ENCODE data around the gene SLC16A7. TPM values are rescaled to one million over a fixed set of nuclear protein-coding genes. Genes with fewer than 3 reads are reported as not detected.

The SLC16A7 gene
- total and polyA plus RNA-seq, 9 of the 15 experiments (the other 6 are each of a cell fraction or from before 2014, with no cell fraction given), result 0.18 TPM; not detected in 8

DNA sequence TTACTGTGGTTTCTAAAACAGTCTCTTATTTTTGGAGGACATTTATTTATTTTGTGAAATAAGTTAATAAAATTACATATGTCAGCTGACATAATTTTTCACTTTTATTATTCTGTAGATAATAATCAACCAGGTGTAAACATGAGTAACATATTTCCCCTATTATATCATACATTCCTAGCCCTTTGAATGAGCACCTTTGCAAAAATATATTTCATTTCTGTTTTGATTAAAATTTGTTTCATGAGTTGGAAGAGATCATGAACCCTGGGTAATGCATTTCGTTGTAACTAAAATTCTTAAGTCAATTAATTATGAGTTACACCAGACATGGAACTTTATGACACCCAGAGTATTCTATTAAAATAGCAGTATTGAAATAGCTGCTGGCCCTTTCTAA is 56.3 kb downstream of the SLC16A7 start:
- ATAC-seq (no peak), DNase-seq (ENCODE audit: extremely low read depth in 1 of 4, low spot score in 3 of 4) (no peak), FAIRE-seq (no peak)
- Histone ChIP-seq H3K4me3 (no peak overlapping the region), H3K9ac (ENCODE audit: insufficient read depth in 1 of 2, low read depth in 2 of 2, low read length in 2 of 2) (no peak overlapping the region), H3K9me1 (ENCODE audit: control insufficient read depth, insufficient read depth, low read length) (no peaks in the 10 kb centered on the region), H3K4me2 (ENCODE audit: insufficient read depth, low read length) (no peak overlapping the region), H4K20me1 (replicated peaks; ENCODE audit: control insufficient read depth, insufficient read depth, low read length) (no peaks in the 10 kb centered on the region), H3K4me1 (replicated peaks in 1 of 2; ENCODE audit: control insufficient read depth in 2 of 2, insufficient read depth in 2 of 2, low read length in 2 of 2) (no peaks in the 10 kb centered on the region), H3K36me3 (ENCODE audit: control insufficient read depth, insufficient read depth, low read length) (no peaks in the 10 kb centered on the region), H3K27ac (ENCODE audit: extremely low read depth, low read depth, low read length) (no peak overlapping the region), H3K27me3 (ENCODE audit: control insufficient read depth in 2 of 2, insufficient read depth in 2 of 2, low read length in 2 of 2) (no peaks in the 10 kb centered on the region), H3K9me3 (replicated peaks; ENCODE audit: control insufficient read depth, insufficient read depth, low read depth, low read length) (no peaks in the 10 kb centered on the region; the same call in none of the 2 replicates), H2AFZ (ENCODE audit: low read depth, low read length) (no peak overlapping the region), H3K79me2 (ENCODE audit: control insufficient read depth, insufficient read depth, low read length) (no peaks in the 10 kb centered on the region)
- CTCF ChIA-PET (ENCODE audit: low intra/inter-chr PET ratio), result no interaction called here
- in situ Hi-C loops (cut with MboI), result no loop called here
- WGBS (ENCODE audit: insufficient coverage, low coverage, missing lambda C conversion rate), result 0% methylated on average over 1 of the region's 1 CpG
- TF ChIP-seq MTA2 (IDR thresholded peaks at IDR 0.05; ENCODE audit: low read depth), result no peak
- TF ChIP-seq ZNF561 (CRISPR knock-in tag; conservative IDR thresholded peaks at IDR 0.05), result no peak
- no peak for TF ChIP-seq CHD1 (IDR thresholded peaks at IDR 0.05; ENCODE audit: low read length)
- TF ChIP-seq, protein P1, sequence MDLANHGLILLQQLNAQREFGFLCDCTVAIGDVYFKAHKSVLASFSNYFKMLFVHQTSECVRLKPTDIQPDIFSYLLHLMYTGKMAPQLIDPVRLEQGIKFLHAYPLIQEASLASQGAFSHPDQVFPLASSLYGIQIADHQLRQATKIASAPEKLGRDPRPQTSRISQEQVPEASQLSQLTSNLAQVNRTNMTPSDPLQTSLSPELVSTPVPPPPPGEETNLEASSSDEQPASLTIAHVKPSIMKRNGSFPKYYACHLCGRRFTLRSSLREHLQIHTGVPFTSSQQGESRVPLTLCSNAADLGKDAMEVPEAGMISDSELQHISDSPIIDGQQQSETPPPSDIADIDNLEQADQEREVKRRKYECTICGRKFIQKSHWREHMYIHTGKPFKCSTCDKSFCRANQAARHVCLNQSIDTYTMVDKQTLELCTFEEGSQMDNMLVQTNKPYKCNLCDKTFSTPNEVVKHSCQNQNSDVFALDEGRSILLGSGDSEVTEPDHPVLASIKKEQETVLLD (IDR thresholded peaks at IDR 0.05), result no peak
- no peak for TF ChIP-seq ZNF140 (CRISPR knock-in tag; IDR thresholded peaks at IDR 0.05)
- no peak for TF ChIP-seq FOXO4 (CRISPR knock-in tag; IDR thresholded peaks at IDR 0.05)
- no peak for TF ChIP-seq TGIF2 (CRISPR knock-in tag; IDR thresholded peaks at IDR 0.05)
- no peak for TF ChIP-seq STAT5A (IDR thresholded peaks at IDR 0.05; ENCODE audit: borderline replicate concordance, low read length)
- TF ChIP-seq MBD2 (IDR thresholded peaks at IDR 0.05; ENCODE audit: borderline replicate concordance, low read depth), result no peak
- TF ChIP-seq, protein P2, sequence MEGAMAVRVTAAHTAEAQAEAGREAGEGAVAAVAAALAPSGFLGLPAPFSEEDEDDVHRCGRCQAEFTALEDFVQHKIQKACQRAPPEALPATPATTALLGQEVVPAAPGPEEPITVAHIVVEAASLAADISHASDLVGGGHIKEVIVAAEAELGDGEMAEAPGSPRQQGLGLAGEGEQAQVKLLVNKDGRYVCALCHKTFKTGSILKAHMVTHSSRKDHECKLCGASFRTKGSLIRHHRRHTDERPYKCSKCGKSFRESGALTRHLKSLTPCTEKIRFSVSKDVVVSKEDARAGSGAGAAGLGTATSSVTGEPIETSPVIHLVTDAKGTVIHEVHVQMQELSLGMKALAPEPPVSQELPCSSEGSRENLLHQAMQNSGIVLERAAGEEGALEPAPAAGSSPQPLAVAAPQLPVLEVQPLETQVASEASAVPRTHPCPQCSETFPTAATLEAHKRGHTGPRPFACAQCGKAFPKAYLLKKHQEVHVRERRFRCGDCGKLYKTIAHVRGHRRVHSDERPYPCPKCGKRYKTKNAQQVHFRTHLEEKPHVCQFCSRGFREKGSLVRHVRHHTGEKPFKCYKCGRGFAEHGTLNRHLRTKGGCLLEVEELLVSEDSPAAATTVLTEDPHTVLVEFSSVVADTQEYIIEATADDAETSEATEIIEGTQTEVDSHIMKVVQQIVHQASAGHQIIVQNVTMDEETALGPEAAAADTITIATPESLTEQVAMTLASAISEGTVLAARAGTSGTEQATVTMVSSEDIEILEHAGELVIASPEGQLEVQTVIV (CRISPR knock-in tag; IDR thresholded peaks at IDR 0.05; ENCODE audit: borderline replicate concordance), result no peak
- TF ChIP-seq HDGF (IDR thresholded peaks at IDR 0.05), result no peak
- no peak for TF ChIP-seq RAD21 (CRISPR knock-in tag; conservative IDR thresholded peaks at IDR 0.05 in 1 of 2, IDR thresholded peaks at IDR 0.05 in 1 of 2)
- TF ChIP-seq POLR2A (conservative IDR thresholded peaks at IDR 0.05), result no peak
- TF ChIP-seq TAF7 (tag; IDR thresholded peaks at IDR 0.05), result no peak
- TF ChIP-seq ZSCAN29 (IDR thresholded peaks at IDR 0.05), result no peak
- TF ChIP-seq ZFP1 (CRISPR knock-in tag; IDR thresholded peaks at IDR 0.05), result no peak
- TF ChIP-seq KLF6 (CRISPR knock-in tag; IDR thresholded peaks at IDR 0.05; ENCODE audit: borderline replicate concordance), result no peak
- TF ChIP-seq THAP7 (CRISPR knock-in tag; IDR thresholded peaks at IDR 0.05), result no peak
- TF ChIP-seq ILF3 (IDR thresholded peaks at IDR 0.05; ENCODE audit: borderline replicate concordance), result no peak
- intact Hi-C loops (cut with micrococcal nuclease), result no loop called here
- BruUV-seq (replicated peaks), result no TSS peak
- POLR2A ChIA-PET, result no interaction called here
